ENCODE data around the gene ZNF407. TPM values are rescaled to one million over a fixed set of nuclear protein-coding genes. Genes with fewer than 3 reads are reported as not detected.

The ZNF407 gene
- total RNA-seq, 2 experiments from 2014 or later = 23.2 to 24.7 TPM

DNA sequence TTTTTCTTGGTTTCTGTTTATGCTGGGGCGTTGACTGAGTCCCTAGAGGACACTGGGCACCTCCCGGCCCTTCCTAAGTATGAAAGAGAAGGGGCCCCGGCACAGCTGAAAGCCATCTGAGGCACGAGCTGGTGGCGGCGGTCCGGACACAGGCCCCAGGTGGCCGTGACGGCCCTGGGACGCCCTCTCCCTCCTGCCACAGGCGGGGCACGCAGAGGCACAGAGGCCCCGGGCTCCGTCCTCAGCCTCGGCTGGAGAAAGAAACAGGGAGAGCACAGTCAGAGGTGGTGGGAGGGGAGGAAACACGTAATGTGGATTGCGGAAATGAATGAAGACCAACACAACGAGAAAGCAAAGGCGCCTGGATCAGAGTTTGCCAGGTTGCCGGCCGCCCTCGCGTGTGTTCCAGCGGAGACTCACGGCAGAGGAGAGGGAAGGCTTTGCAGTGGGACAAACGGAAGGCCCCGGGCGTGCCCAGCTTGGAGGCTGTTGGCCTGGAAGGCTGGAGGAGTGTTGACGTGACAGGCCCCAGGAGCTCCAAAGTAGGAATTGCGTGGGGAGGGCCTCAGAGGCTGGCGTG lies 492.2 kb downstream of the ZNF407 start:
- CTCF ChIA-PET = no interaction called here
- no peaks in the 10 kb centered on the region for H3K27me3 Mint-ChIP-seq
- ATAC-seq (ENCODE audit: poor library complexity) = no peak
- no peaks in the 10 kb centered on the region for H3K4me1 Mint-ChIP-seq (ENCODE audit: low read depth)
- Histone ChIP-seq H3K9me3 (ENCODE audit: control insufficient read depth in 1 of 2, insufficient read depth in 1 of 2, low read length in 2 of 2) (peaks cover 0 to 9% of the 10 kb centered on the region in 2 experiments), H3K27ac (ENCODE audit: low read depth in 1 of 2, low read length in 2 of 2) (no peak overlapping the region), H3K4me3 (ENCODE audit: low read length) (no peak overlapping the region), H3K27me3 (ENCODE audit: control insufficient read depth in 1 of 2, insufficient read depth in 2 of 2, low read length in 2 of 2) (no peaks in the 10 kb centered on the region), H3K36me3 (ENCODE audit: insufficient read depth, low read length) (no peaks in the 10 kb centered on the region), H3K4me1 (ENCODE audit: insufficient read depth, low read length) (no peaks in the 10 kb centered on the region)
- no peak for DNase-seq
- no peaks in the 10 kb centered on the region for H3K36me3 Mint-ChIP-seq (ENCODE audit: low read depth)
- H3K4me3 Mint-ChIP-seq = no peak overlapping the region
- POLR2A ChIA-PET = no interaction called here
- H3K9me3 Mint-ChIP-seq = no peaks in the 10 kb centered on the region
- H3K27ac Mint-ChIP-seq = no peak overlapping the region
- intact Hi-C loops (cut with DNase I, micrococcal nuclease) = loop anchor here in 1 of 2 experiments (5.0 to 10.0 kb wide), 3 partner anchors 47 to 465 kb away; no protein-coding TSS in a partner anchor
- TF ChIP-seq, protein P1, sequence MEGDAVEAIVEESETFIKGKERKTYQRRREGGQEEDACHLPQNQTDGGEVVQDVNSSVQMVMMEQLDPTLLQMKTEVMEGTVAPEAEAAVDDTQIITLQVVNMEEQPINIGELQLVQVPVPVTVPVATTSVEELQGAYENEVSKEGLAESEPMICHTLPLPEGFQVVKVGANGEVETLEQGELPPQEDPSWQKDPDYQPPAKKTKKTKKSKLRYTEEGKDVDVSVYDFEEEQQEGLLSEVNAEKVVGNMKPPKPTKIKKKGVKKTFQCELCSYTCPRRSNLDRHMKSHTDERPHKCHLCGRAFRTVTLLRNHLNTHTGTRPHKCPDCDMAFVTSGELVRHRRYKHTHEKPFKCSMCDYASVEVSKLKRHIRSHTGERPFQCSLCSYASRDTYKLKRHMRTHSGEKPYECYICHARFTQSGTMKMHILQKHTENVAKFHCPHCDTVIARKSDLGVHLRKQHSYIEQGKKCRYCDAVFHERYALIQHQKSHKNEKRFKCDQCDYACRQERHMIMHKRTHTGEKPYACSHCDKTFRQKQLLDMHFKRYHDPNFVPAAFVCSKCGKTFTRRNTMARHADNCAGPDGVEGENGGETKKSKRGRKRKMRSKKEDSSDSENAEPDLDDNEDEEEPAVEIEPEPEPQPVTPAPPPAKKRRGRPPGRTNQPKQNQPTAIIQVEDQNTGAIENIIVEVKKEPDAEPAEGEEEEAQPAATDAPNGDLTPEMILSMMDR (IDR thresholded peaks at IDR 0.05) = no peak

DNA sequence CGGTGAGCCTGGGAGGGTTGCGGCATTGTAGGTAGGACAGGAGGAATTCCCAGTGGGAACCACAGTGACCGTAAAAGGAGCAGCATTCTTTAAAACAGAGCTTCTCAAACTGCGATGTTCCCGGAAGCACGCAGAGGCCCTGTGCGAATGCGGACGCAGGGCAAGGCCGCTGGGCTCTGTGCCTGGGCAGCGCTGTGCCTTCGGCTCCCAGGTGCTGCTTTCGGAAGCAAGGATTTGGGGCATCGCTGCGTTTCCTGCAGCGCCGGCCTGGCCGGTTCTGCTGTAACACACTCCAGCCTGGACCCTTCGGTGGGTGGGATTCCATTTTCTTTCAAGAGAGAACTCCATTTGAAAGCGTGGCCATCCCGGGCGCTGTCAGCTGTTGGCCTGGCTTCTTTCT lies 492.7 kb downstream of the ZNF407 start:
- Histone ChIP-seq H3K27ac (ENCODE audit: low read depth in 1 of 2, low read length in 2 of 2) (no peak overlapping the region), H3K4me3 (ENCODE audit: low read length) (no peak overlapping the region), H3K4me1 (ENCODE audit: insufficient read depth, low read length) (no peaks in the 10 kb centered on the region), H3K36me3 (ENCODE audit: insufficient read depth, low read length) (no peaks in the 10 kb centered on the region), H3K9me3 (ENCODE audit: control insufficient read depth in 1 of 2, insufficient read depth in 1 of 2, low read length in 2 of 2) (peaks cover 0 to 9% of the 10 kb centered on the region in 2 experiments), H3K27me3 (ENCODE audit: control insufficient read depth in 1 of 2, insufficient read depth in 2 of 2, low read length in 2 of 2) (no peaks in the 10 kb centered on the region)
- Mint-ChIP-seq H3K27me3 (no peaks in the 10 kb centered on the region), H3K4me1 (ENCODE audit: low read depth) (no peaks in the 10 kb centered on the region), H3K9me3 (peaks cover 3% of the 10 kb centered on the region), H3K4me3 (no peak overlapping the region), H3K27ac (no peak overlapping the region), H3K36me3 (ENCODE audit: low read depth) (no peaks in the 10 kb centered on the region)
- no peak for ATAC-seq (ENCODE audit: poor library complexity)
- POLR2A ChIA-PET = no interaction called here
- no peak for DNase-seq
- intact Hi-C loops (cut with DNase I, micrococcal nuclease) = no loop called here
- TF ChIP-seq, protein P1 (IDR thresholded peaks at IDR 0.05) = no peak
- CTCF ChIA-PET = no interaction called here

DNA sequence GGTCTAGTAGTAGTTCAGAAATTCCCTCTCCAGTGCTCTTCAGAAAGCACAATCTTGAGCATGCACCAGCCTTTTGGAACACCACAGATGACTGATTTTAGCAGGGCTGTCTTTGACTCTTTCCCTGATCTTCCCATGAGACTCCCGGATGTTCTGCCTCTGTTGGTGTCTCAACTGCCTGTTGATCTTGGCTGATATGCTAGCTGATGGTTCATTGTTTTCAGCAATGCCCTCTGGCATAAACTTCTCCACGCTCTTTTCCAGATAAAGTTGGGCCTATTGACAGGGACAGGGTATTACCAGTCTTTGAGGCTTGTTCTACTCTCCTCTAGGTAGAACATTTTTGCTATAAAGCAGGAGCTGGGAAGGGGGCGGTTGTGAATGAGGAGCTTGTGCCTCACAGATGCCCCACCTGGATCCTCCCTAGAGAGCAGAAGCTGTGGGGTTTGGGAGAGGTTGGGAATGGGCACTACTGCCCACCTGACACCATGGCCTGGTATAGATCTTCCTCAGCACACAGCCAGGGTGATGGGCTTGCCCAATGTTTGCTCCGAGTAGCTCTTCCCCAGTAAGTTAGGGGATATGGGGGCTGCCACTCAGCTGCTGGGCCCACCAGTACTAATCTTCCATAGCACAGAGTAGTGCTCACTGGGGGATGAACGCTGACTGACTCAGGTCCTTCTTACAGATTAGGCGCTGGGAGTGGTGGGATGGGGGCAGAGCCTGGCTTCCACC lies 500.0 kb downstream of the ZNF407 start:
- H3K27me3 ChIP-seq (ENCODE audit: control insufficient read depth in 1 of 2, insufficient read depth in 2 of 2, low read length in 2 of 2) = no peaks in the 10 kb centered on the region
- H3K36me3 Mint-ChIP-seq (ENCODE audit: low read depth) = no peaks in the 10 kb centered on the region
- no peak overlapping the region for H3K27ac ChIP-seq (ENCODE audit: low read depth in 1 of 2, low read length in 2 of 2)
- no peak overlapping the region for H3K4me3 Mint-ChIP-seq
- H3K9me3 Mint-ChIP-seq = peaks cover 8% of the 10 kb centered on the region
- no peak overlapping the region for H3K4me3 ChIP-seq (ENCODE audit: low read length)
- ATAC-seq (ENCODE audit: poor library complexity) (no peak), DNase-seq (no peak)
- H3K4me1 ChIP-seq (ENCODE audit: insufficient read depth, low read length) = no peaks in the 10 kb centered on the region
- intact Hi-C loops (cut with DNase I, micrococcal nuclease) = no loop called here
- POLR2A ChIA-PET = no interaction called here
- TF ChIP-seq, protein P1 (IDR thresholded peaks at IDR 0.05) = no peak
- no peaks in the 10 kb centered on the region for H3K36me3 ChIP-seq (ENCODE audit: insufficient read depth, low read length)
- CTCF ChIA-PET = no interaction called here
- no peaks in the 10 kb centered on the region for H3K4me1 Mint-ChIP-seq (ENCODE audit: low read depth)
- no peak overlapping the region for H3K27ac Mint-ChIP-seq
- H3K27me3 Mint-ChIP-seq = no peaks in the 10 kb centered on the region
- H3K9me3 ChIP-seq (ENCODE audit: control insufficient read depth in 1 of 2, insufficient read depth in 1 of 2, low read length in 2 of 2) = peaks cover 0 to 13% of the 10 kb centered on the region in 2 experiments
